CD4-positive, alpha-beta T cell treated with Interleukin-15 for 1 hour (primary cell): ENCODE measurements around the gene DPP6.
A peak's percentile ranks its signal among the peaks of the same experiment; 100 is the strongest.

Source experiments
- DNase-seq: peaks from one replicate; pipeline ENCODE4 v3.0.0-alpha.2; 2020

DPP6 gene

DNA sequence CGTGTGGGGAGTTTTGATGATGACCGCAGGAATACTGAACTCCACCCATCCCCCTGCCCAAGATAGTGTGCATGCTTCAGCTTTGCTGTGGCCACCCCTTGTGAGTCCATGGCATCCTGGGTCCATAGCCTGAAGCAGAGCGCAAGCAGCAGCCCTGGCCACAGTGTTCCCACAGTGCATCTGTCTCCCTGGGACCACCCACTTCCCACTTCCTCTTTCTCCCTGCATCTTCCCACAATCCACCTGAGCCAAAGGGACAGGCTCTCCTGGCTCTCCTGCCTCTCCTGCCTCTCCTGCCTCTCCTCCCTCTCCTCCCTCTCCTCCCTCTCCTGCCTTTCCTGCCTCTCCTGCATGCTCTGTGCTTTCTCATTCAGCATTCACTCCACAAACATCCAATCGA is 800.0 kb downstream of the DPP6 start:
- DNase-seq, result no peak

DNA sequence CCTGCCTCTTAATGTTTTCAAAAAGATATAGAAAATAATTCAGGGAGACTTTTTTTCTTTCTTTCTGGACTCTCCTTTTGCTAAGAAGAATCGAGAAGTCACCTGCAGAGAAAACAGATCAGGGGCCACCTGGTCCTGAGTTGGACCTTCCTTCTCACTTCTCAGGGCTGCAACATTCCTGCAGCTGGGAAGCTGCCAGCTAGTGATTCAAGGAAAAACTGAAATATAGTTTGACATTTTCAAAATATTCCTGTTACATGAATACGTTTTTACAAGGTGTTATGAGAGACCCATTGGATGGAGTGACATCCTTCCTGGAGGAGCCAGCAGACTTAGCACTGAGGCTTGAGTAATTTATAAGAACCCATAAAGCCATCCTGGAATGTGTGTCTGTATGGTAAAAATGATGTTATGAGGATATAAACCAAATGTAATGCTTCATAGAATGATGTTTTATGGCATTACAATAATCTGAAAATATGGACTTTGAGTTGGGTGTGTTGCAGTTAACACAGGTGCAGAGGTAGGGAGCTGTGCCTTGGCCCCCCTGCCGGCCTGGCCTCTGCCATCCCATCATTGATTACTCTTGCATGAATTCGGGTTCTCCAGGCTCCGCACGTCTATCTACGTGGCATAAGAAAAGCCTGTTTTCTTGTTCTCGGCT is 801.0 kb downstream of the DPP6 start:
- no peak for DNase-seq

- DNase-seq, result no peak
These were observed 801.5 kb downstream of the DPP6 start for GRCh38 chr7:154853727-154854095.

- no peak for DNase-seq
These were observed 802.6 kb downstream of the DPP6 start for GRCh38 chr7:154854836-154855235.

GRCh38 chr7:154855366-154855765 is 803.2 kb downstream of the DPP6 start:
- no peak for DNase-seq

- DNase-seq, result no peak
These were observed 804.5 kb downstream of the DPP6 start for GRCh38 chr7:154856733-154857132.

DNA sequence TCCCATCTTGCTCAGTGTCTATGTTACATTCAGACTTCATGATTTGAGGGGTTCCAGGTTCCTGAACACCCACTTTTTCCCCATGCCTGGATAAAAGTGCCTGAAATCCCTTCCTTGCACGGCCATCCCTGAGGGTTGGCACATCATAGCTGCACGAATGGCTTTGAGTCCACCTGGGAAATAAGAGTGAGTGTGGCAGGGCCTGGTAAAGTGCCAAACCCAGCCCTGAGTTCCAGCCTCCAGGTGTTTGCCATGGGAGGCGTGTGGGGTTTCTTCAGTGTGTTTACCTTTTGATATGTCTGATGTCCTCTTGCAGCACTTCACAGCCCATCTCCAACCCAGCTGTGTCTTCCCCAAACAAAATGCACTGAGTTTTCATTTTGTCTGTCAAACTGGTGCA is 805.0 kb downstream of the DPP6 start:
- no peak for DNase-seq

GRCh38 chr7:154857728-154858681 is 805.8 kb downstream of the DPP6 start:
- no peak for DNase-seq

- DNase-seq, result no peak
These were observed 806.8 kb downstream of the DPP6 start for GRCh38 chr7:154858836-154859537.

- no peak for DNase-seq
These were observed 807.8 kb downstream of the DPP6 start for GRCh38 chr7:154859747-154860620.

DNA sequence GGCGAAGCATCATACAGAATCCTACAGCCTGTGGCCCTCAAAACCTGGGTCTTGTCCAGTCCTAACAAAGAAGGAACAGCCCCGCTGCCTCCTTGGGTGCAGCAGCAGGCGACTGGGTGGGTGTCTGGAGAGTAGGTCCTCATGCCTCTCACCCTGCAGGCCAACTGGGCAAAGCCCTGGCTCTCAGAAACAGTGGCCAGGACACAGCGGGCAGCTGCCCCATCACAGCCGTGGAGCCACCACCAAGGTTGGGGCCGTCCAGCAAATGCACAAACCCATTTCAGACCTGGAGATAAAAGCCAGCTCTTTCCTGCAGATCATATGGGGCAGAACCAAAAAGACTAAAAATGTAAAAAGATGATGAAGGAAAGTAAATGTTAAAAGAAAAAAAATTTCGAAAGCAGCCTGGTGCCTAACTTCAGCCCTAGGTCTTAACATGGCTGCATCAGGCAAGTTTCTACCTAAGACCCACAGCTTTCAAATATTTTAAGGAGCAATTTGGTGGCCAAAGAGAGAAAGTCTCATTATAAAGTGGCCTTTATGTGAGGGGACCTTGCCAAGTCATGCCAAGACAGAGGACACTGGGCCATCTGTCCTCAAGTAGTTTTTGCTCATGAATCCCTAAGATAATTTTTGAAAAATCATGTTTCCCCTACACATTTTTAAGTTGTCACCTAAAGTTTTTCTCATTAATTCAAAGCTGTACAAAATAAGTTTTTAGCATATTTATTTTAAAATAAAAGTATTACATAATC is 808.6 kb downstream of the DPP6 start:
- no peak for DNase-seq

- DNase-seq, result no peak
These were observed 809.4 kb downstream of the DPP6 start for GRCh38 chr7:154861589-154861988.

DNA sequence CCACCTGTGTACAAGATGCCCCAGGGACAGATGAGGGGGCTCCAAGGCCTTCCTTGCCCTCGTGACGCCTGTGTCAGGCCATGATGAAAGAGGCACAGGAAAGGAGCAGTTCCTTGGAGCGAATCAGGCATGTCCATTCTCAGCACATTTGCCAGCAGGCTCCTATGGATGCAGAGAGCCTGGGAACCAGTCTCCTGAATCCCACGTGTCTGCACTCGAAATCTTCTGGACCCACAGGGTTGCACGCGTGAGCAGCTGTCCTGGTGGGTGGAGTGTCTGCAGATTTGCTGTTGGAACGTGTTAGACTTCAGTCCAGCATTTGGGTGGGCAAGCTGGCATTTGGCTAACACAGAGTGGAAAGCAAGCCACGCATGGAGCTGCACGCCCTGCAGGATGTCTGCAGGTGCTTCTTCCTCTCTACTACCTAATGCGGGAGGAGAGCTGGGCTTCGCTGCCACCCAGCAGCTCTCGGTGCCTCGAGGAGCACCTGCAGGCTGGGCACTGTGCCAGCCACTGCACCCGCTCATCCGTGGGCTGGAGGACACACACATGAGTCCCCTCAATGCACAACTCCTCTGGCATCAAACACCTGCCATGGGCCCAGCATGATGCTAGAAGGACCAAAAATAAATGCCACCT is 810.1 kb downstream of the DPP6 start:
- no peak for DNase-seq

DNA sequence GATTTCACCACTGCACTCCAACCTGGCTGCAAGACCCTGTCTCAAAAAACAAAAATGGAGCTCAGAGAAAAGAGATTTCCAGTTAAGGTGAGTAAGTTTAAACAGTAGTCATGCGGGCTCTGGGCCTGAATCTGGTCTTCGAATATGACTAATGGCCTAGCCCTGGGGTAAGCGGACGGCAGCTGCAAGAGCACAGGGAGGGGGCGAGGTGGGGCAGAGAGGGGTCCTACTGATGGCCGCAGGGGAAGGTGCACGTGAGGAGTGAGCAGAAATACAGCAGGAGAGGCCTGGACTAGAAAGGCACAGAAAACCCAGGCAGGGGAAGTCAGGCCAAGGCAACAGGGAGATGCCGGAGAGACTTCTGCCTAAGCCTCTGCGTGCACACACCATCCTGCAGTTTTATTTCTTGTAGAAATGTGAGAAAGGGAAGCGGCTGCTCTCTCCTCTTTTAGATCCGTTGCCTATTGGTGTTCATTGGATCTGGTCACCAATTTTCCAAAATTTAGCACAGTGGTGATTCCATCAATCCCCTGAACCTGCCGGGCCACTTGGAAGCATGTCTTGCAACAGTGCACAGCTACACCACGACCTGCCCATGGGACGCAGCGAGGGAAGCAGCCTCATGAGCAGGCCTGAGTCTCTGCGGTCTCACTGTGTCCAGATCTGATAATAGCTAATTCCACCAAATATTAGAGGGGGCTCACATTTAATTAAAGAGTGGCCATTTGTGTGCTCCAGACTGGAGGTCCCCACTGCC is 811.7 kb downstream of the DPP6 start:
- DNase-seq, result no peak

- DNase-seq, result no peak
These were observed 812.3 kb downstream of the DPP6 start for GRCh38 chr7:154864523-154864891.

- DNase-seq, result no peak
These were observed 813.9 kb downstream of the DPP6 start for GRCh38 chr7:154865984-154866685.

DNA sequence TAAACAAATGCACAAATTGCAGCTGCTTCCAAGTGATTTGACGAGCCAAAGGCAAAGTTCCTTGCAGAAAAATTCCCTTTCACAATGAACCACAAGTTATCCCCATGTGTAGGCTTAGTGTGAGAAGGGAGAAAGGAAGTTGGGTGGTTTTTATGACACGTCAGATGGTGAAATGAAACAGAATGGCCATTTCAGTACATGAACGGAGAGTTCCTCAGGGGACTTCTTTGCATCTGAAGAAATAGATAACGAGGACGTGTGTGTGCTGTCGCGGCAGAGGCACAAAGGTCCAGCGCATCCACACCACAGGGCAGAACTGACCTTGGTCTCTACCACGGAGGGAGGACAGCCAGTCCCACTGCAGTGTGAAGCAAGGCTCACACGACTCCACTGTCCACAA is 814.9 kb downstream of the DPP6 start:
- DNase-seq, result no peak

DNA sequence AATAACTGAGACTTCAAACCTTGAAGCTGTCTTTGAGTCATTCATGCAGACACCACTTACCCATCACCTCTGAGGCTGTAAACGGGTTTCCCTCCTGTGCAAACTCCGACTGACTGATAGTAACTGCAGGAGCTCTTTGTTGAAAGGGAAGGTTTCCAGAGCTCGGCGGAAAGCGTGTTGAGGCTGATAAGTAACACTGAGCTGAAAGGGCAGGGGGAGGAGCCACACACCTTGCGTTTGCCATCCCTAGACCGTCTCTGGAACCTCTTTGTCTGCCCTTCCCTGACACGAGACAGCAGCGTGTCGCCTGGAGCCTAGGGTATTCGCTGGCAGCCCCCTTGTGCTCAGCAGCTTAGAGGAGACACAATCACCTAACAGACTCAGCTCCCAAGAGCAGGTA is 816.7 kb downstream of the DPP6 start:
- DNase-seq, result no peak

GRCh38 chr7:154869436-154869835 is 817.2 kb downstream of the DPP6 start:
- DNase-seq, result peak; percentile 1

- DNase-seq, result no peak
These were observed 819.3 kb downstream of the DPP6 start for GRCh38 chr7:154871507-154871906.
